Measurements from ENCODE around the gene SKAP2. TPM values are rescaled to one million over a fixed set of nuclear protein-coding genes. Genes with fewer than 3 reads are reported as not detected.

The SKAP2 gene
- total and polyA plus RNA-seq, 10 of the 15 experiments (the other 5 are each of a cell fraction or from before 2014, with no cell fraction given): 10.9 to 40.6 (median 23.5) TPM

- TF ChIP-seq GABPA (IDR thresholded peaks at IDR 0.05; ENCODE audit: low read depth) (no peak), PKNOX1 (IDR thresholded peaks at IDR 0.05) (no peak), CEBPZ (IDR thresholded peaks at IDR 0.05; ENCODE audit: low read depth, low read length) (no peak), E2F4 (IDR thresholded peaks at IDR 0.05; ENCODE audit: low read depth, low read length) (no peak)
These were observed 183.8 kb downstream of the SKAP2 start (continued) for GRCh38 chr7:26680587-26680986.

GRCh38 chr7:26675143-26675887, 189.1 kb downstream of the SKAP2 start:
- SMC1A ChIA-PET (ENCODE audit: uncharacterized antibody, unreplicated experiment): interaction anchor here (0.6 to 1.7 kb wide), 7 partner anchors 9 to 485 kb away, joined by 3 to 5 read pairs (median 3); no protein-coding TSS in a partner anchor
- Histone ChIP-seq H3K9ac (ENCODE audit: control insufficient read depth, insufficient read depth, low read length) (no peak overlapping the region), H3K79me2 (ENCODE audit: control insufficient read depth, insufficient read depth, low read length) (no peaks in the 10 kb centered on the region), H3K9me3 (replicated peaks; ENCODE audit: control insufficient read depth, insufficient read depth, low read length) (no peaks in the 10 kb centered on the region), H3K4me3 (no peak overlapping the region), H3K4me2 (ENCODE audit: control insufficient read depth, insufficient read depth) (no peak overlapping the region), H4K20me1 (ENCODE audit: control insufficient read depth, insufficient read depth) (no peaks in the 10 kb centered on the region), H3K27me3 (replicated peaks in 1 of 2; ENCODE audit: control insufficient read depth in 2 of 2, insufficient read depth in 2 of 2, low read length in 1 of 2) (no peaks in the 10 kb centered on the region), H3K4me1 (ENCODE audit: control insufficient read depth, insufficient read depth, low read length) (no peaks in the 10 kb centered on the region), H3K36me3 (ENCODE audit: control insufficient read depth in 2 of 2, insufficient read depth in 2 of 2, low read length in 1 of 2) (no peaks in the 10 kb centered on the region), H2AFZ (ENCODE audit: control insufficient read depth, low read depth, low read length) (no peak overlapping the region), H3K27ac (ENCODE audit: control insufficient read depth, insufficient read depth) (no peak overlapping the region)
- RAD21 ChIA-PET (ENCODE audit: unreplicated experiment): interaction anchor here (0.5 to 1.1 kb wide), 2 partner anchors 15 to 1003 kb away, joined by 3 read pairs; no protein-coding TSS in a partner anchor
- in situ Hi-C loops (cut with MboI) (no loop called here), intact Hi-C loops (cut with micrococcal nuclease; ENCODE audit: unreplicated experiment) (no loop called here)
- ATAC-seq (no peak), FAIRE-seq (no peak), DNase-seq (ENCODE audit: low read depth, low spot score) (no peak)
- CTCF ChIA-PET: interaction anchor here (0.6 to 2.2 kb wide), 4 partner anchors 8 to 486 kb away, joined by 3 to 8 read pairs (median 6); no protein-coding TSS in a partner anchor
- whole genome bisulfite sequencing (ENCODE audit: insufficient coverage, insufficient replicate concordance, low lambda C conversion rate, missing lambda C conversion rate): 94% methylated on average over 4 of the region's 4 CpGs
- POLR2A ChIA-PET: no interaction called here
- no TSS peak for BruUV-seq (replicated peaks)
- TF ChIP-seq E4F1 (IDR thresholded peaks at IDR 0.05; ENCODE audit: borderline replicate concordance, partially characterized antibody) (no peak), POLR2AphosphoS5 (IDR thresholded peaks at IDR 0.05; ENCODE audit: low read length) (no peak), SREBF2 (IDR thresholded peaks at IDR 0.05; ENCODE audit: low read length) (no peak), IRF5 (IDR thresholded peaks at IDR 0.05; ENCODE audit: borderline replicate concordance) (no peak), SMAD5 (IDR thresholded peaks at IDR 0.05; ENCODE audit: low read depth) (no peak), SP1 (IDR thresholded peaks at IDR 0.05; ENCODE audit: low read depth, low read length) (no peak)

Data from GM12878 (cell line).